ENCODE data around the gene ZSCAN21. TPM values are rescaled to one million over a fixed set of nuclear protein-coding genes. Genes with fewer than 3 reads are reported as not detected.

Gene ZSCAN21
- total RNA-seq, 2 donors from 2014 or later = 14.5 to 20.2 TPM

- DNase-seq (no peak), ATAC-seq (no peak)
- intact Hi-C loops (cut with DNase I) = no loop called here
- peaks cover 10 to 18% of the 10 kb centered on the region in 2 donors for H3K36me3 ChIP-seq (replicated peaks in 1 of 2; ENCODE audit: insufficient read depth in 1 of 2, low read depth in 2 of 2)
- TF ChIP-seq CTCF (IDR thresholded peaks at IDR 0.05) (no peak), POLR2A (IDR thresholded peaks at IDR 0.05) (no peak)
- WGBS, 2 donors = 87 to 94% methylated on average over 12 to 14 of the region's 14 CpGs
- H3K4me3 ChIP-seq = no peak overlapping the region
- no peaks in the 10 kb centered on the region for H3K9me3 ChIP-seq
- no peak overlapping the region for H3K27ac ChIP-seq
- H3K4me1 ChIP-seq = peaks cover 21% of the 10 kb centered on the region
- H3K27me3 ChIP-seq = no peaks in the 10 kb centered on the region
Measured at GRCh38 chr7:100090527-100091410, 41.2 kb downstream of the ZSCAN21 start.

GRCh38 chr7:100091411-100092181, 42.0 kb downstream of the ZSCAN21 start:
- Histone ChIP-seq H3K4me1 (peaks cover 21% of the 10 kb centered on the region), H3K9me3 (no peaks in the 10 kb centered on the region), H3K36me3 (replicated peaks in 1 of 2; ENCODE audit: insufficient read depth in 1 of 2, low read depth in 2 of 2) (peaks cover 14 to 19% of the 10 kb centered on the region in 2 donors), H3K27ac (no peak overlapping the region), H3K27me3 (no peaks in the 10 kb centered on the region), H3K4me3 (no peak overlapping the region)
- no peak for ATAC-seq
- no peak for DNase-seq
- WGBS, 2 donors = 68 to 72% methylated on average over 10 to 19 of the region's 19 CpGs
- no peak for TF ChIP-seq POLR2A (IDR thresholded peaks at IDR 0.05)
- TF ChIP-seq CTCF (IDR thresholded peaks at IDR 0.05) = no peak
- intact Hi-C loops (cut with DNase I) = no loop called here

GRCh38 chr7:100093054-100093453, 43.5 kb downstream of the ZSCAN21 start:
- no peak for TF ChIP-seq POLR2A (IDR thresholded peaks at IDR 0.05)
- Histone ChIP-seq H3K36me3 (replicated peaks in 1 of 2; ENCODE audit: insufficient read depth in 1 of 2, low read depth in 2 of 2) (peaks cover 22 to 32% of the 10 kb centered on the region in 2 donors), H3K27ac (no peak overlapping the region), H3K27me3 (no peaks in the 10 kb centered on the region), H3K9me3 (no peaks in the 10 kb centered on the region), H3K4me1 (peaks cover 18% of the 10 kb centered on the region), H3K4me3 (no peak overlapping the region)
- WGBS, 2 donors = 59 to 74% methylated on average over 6 to 8 of the region's 8 CpGs
- DNase-seq (no peak), ATAC-seq (no peak)
- intact Hi-C loops (cut with DNase I) = no loop called here

GRCh38 chr7:100093498-100093897, 43.9 kb downstream of the ZSCAN21 start:
- no peaks in the 10 kb centered on the region for H3K27me3 ChIP-seq
- H3K4me1 ChIP-seq = peaks cover 13% of the 10 kb centered on the region
- TF ChIP-seq CTCF (IDR thresholded peaks at IDR 0.05) = no peak
- no peak for TF ChIP-seq POLR2A (IDR thresholded peaks at IDR 0.05)
- peaks cover 22 to 36% of the 10 kb centered on the region in 2 donors for H3K36me3 ChIP-seq (replicated peaks in 1 of 2; ENCODE audit: insufficient read depth in 1 of 2, low read depth in 2 of 2)
- intact Hi-C loops (cut with DNase I) = no loop called here
- no peaks in the 10 kb centered on the region for H3K9me3 ChIP-seq
- DNase-seq (no peak), ATAC-seq (no peak)
- no peak overlapping the region for H3K27ac ChIP-seq
- WGBS, 2 donors = 53 to 71% methylated on average over 6 to 13 of the region's 13 CpGs
- no peak overlapping the region for H3K4me3 ChIP-seq

GRCh38 chr7:100093925-100094486, 44.4 kb downstream of the ZSCAN21 start:
- 83 to 92% methylated on average over 16 of the region's 16 CpGs for WGBS, 2 donors

More at GRCh38 chr7:100093925-100094486, 44.4 kb downstream of the ZSCAN21 start:
- peaks cover 15% of the 10 kb centered on the region for H3K4me1 ChIP-seq
- peaks cover 22 to 36% of the 10 kb centered on the region in 2 donors for H3K36me3 ChIP-seq (replicated peaks in 1 of 2; ENCODE audit: insufficient read depth in 1 of 2, low read depth in 2 of 2)
- intact Hi-C loops (cut with DNase I) = no loop called here
- TF ChIP-seq POLR2A (IDR thresholded peaks at IDR 0.05) (no peak), CTCF (IDR thresholded peaks at IDR 0.05) (no peak)
- H3K4me3 ChIP-seq = no peak overlapping the region
- H3K9me3 ChIP-seq = no peaks in the 10 kb centered on the region
- DNase-seq (no peak), ATAC-seq (no peak)
- no peak overlapping the region for H3K27ac ChIP-seq
- H3K27me3 ChIP-seq = no peaks in the 10 kb centered on the region

Measured in body of pancreas (tissue), 4 donors.